ENCODE results near the gene IFT122. TPM values are rescaled to one million over a fixed set of nuclear protein-coding genes. Genes with fewer than 3 reads are reported as not detected.

IFT122 gene
- total RNA-seq, 2 donors from 2014 or later: 60.8 to 91.3 TPM

- Histone ChIP-seq H3K4me3 (peak overlapping the region in 1 of 2 donors; percentile 29), H3K4me1 (replicated peaks) (no peaks in the 10 kb centered on the region), H3K9me3 (no peaks in the 10 kb centered on the region), H3K27me3 (replicated peaks; ENCODE audit: insufficient read depth) (no peaks in the 10 kb centered on the region), H3K27ac (peak overlapping the region; percentile 87 to 90), H3K36me3 (no peaks in the 10 kb centered on the region)
- intact Hi-C loops (cut with DNase I): no loop called here
- WGBS: 86% methylated on average over 1 of the region's 1 CpG
- no peak for DNase-seq (ENCODE audit: low spot score)
- TF ChIP-seq CTCF (IDR thresholded peaks at IDR 0.05) (no peak), POLR2AphosphoS5 (IDR thresholded peaks at IDR 0.05) (no peak), POLR2A (IDR thresholded peaks at IDR 0.05) (no peak)
These were observed 17.1 kb upstream of the IFT122 start for GRCh38 chr3:129422897-129423296.

GRCh38 chr3:129424185-129424841, 15.7 kb upstream of the IFT122 start:
- intact Hi-C loops (cut with DNase I): no loop called here
- 64% methylated on average over 4 of the region's 4 CpGs for WGBS
- Histone ChIP-seq H3K36me3 (no peaks in the 10 kb centered on the region), H3K9me3 (no peaks in the 10 kb centered on the region), H3K27me3 (replicated peaks; ENCODE audit: insufficient read depth) (no peaks in the 10 kb centered on the region), H3K27ac (peak overlapping the region; percentile 87 to 90), H3K4me1 (replicated peaks) (no peaks in the 10 kb centered on the region), H3K4me3 (peak overlapping the region; percentile 13 to 17)
- peak; percentile 82 for DNase-seq (ENCODE audit: low spot score)
- no peak for TF ChIP-seq CTCF (IDR thresholded peaks at IDR 0.05)
- peak; percentile 92 for TF ChIP-seq POLR2AphosphoS5 (IDR thresholded peaks at IDR 0.05)

- DNase-seq (ENCODE audit: low spot score): no peak
- Histone ChIP-seq H3K27me3 (replicated peaks; ENCODE audit: insufficient read depth) (no peaks in the 10 kb centered on the region), H3K36me3 (no peaks in the 10 kb centered on the region), H3K9me3 (no peaks in the 10 kb centered on the region), H3K27ac (peak overlapping the region; percentile 87 to 90), H3K4me1 (replicated peaks) (no peaks in the 10 kb centered on the region), H3K4me3 (peak overlapping the region in 1 of 2 donors; percentile 13)
- TF ChIP-seq CTCF (IDR thresholded peaks at IDR 0.05) (no peak), POLR2AphosphoS5 (IDR thresholded peaks at IDR 0.05) (no peak), POLR2A (IDR thresholded peaks at IDR 0.05) (no peak)
- intact Hi-C loops (cut with DNase I): no loop called here
- WGBS: 77% methylated on average over 3 of the region's 3 CpGs
These were observed 14.8 kb upstream of the IFT122 start for GRCh38 chr3:129425213-129425612.

- H3K36me3 ChIP-seq: no peaks in the 10 kb centered on the region
- H3K27ac ChIP-seq: peak overlapping the region; percentile 87 to 90
- H3K4me1 ChIP-seq (replicated peaks): no peaks in the 10 kb centered on the region
- no peaks in the 10 kb centered on the region for H3K27me3 ChIP-seq (replicated peaks; ENCODE audit: insufficient read depth)
- H3K4me3 ChIP-seq: no peak overlapping the region
- no peak for TF ChIP-seq CTCF (IDR thresholded peaks at IDR 0.05)
- no peak for TF ChIP-seq POLR2A (IDR thresholded peaks at IDR 0.05)
- no peak for TF ChIP-seq POLR2AphosphoS5 (IDR thresholded peaks at IDR 0.05)
- intact Hi-C loops (cut with DNase I): no loop called here
- WGBS: 71% methylated on average over 2 of the region's 2 CpGs
- no peaks in the 10 kb centered on the region for H3K9me3 ChIP-seq
- DNase-seq (ENCODE audit: low spot score): no peak
These were observed 14.4 kb upstream of the IFT122 start for GRCh38 chr3:129425619-129426018.

- Histone ChIP-seq H3K4me1 (replicated peaks) (no peaks in the 10 kb centered on the region), H3K4me3 (peak overlapping the region; percentile 36 to 40), H3K36me3 (peaks cover 0 to 13% of the 10 kb centered on the region in 2 donors), H3K9me3 (no peaks in the 10 kb centered on the region), H3K27ac (no peak overlapping the region), H3K27me3 (replicated peaks; ENCODE audit: insufficient read depth) (no peaks in the 10 kb centered on the region)
- 9% methylated on average over 8 of the region's 8 CpGs for WGBS
- no peak for DNase-seq (ENCODE audit: low spot score)
- TF ChIP-seq POLR2A (IDR thresholded peaks at IDR 0.05) (no peak), CTCF (IDR thresholded peaks at IDR 0.05) (no peak)
- intact Hi-C loops (cut with DNase I): no loop called here
These were observed 12.0 kb upstream of the IFT122 start for GRCh38 chr3:129428007-129428375.
